Endodermal cell (in vitro differentiated cells): ENCODE data around the gene UBE2D2. TPM values are rescaled to one million over a fixed set of nuclear protein-coding genes. Genes with fewer than 3 reads are reported as not detected.
A peak's percentile ranks its signal among the peaks of the same experiment; 100 is the strongest.

Source experiments
- DNase-seq: peaks from one replicate; pipeline ENCODE4 v3.0.0-alpha.2; 2017
- H3K27ac ChIP-seq: 2 replicates; pipeline ENCODE4 v1.5.1; 2013; ENCODE audit warnings: mild to moderate bottlenecking, low read depth, low read length, moderate library complexity
- H3K27me3 ChIP-seq: 2 replicates; pipeline ENCODE4 v1.6.1; 2013; ENCODE audit warnings: mild to moderate bottlenecking, low read length, moderate library complexity; ENCODE audit not compliant: insufficient read depth, control insufficient read depth, poor library complexity, severe bottlenecking
- H3K36me3 ChIP-seq: 2 replicates; pipeline ENCODE4 v1.7.0; 2013; ENCODE audit warnings: mild to moderate bottlenecking, low read length, moderate library complexity; ENCODE audit not compliant: control insufficient read depth, insufficient read depth
- H3K4me1 ChIP-seq: one replicate; pipeline ENCODE4 v1.7.0; 2013; ENCODE audit warnings: low read length; ENCODE audit not compliant: control insufficient read depth, insufficient read depth
- H3K4me3 ChIP-seq: 2 replicates; pipeline ENCODE4 v1.5.1; 2013; ENCODE audit warnings: mild to moderate bottlenecking, low read length, moderate library complexity
- H3K9ac ChIP-seq: 2 replicates; pipeline ENCODE4 v1.6.1; 2013; ENCODE audit warnings: mild to moderate bottlenecking, low read length, moderate library complexity; ENCODE audit not compliant: poor library complexity, severe bottlenecking; ENCODE audit errors: extremely low read depth
- H3K9me3 ChIP-seq: 2 replicates; pipeline ENCODE4 v1.6.1; 2013; ENCODE audit warnings: mild to moderate bottlenecking, low read length, moderate library complexity; ENCODE audit not compliant: control insufficient read depth
- H3K27ac Mint-ChIP-seq: 2 replicates; pipeline ENCODE4 v1.8.0; 2020; ENCODE audit warnings: mixed read lengths
- H3K27me3 Mint-ChIP-seq: 2 replicates; pipeline ENCODE4 v1.8.0; 2021; ENCODE audit warnings: mild to moderate bottlenecking, mixed read lengths; ENCODE audit not compliant: insufficient read depth
- H3K36me3 Mint-ChIP-seq: 2 replicates; pipeline ENCODE4 v1.8.0; 2020; ENCODE audit warnings: low read depth, mixed read lengths
- H3K4me1 Mint-ChIP-seq: 2 replicates; pipeline ENCODE4 v1.8.0; 2020; ENCODE audit warnings: mixed read lengths
- H3K4me3 Mint-ChIP-seq: 2 replicates; pipeline ENCODE4 v1.8.0; 2020; ENCODE audit warnings: mild to moderate bottlenecking, moderate library complexity, mixed read lengths
- H3K9me3 Mint-ChIP-seq: 2 replicates; pipeline ENCODE4 v1.8.0; 2020; ENCODE audit warnings: mild to moderate bottlenecking, mixed read lengths
- CTCF ChIP-seq: fragments of 200-600 bp; sonication (generic); conservative IDR thresholded peaks from 2 replicates; pipeline ENCODE4 v1.5.0; 2021; ENCODE audit warnings: antibody characterized with exemption, mild to moderate bottlenecking
- WGBS, 2 experiments: methylation state at CpG; one replicate each; pipeline versions ENCODE4 v1.1.5 to v1.1.7; 2013; ENCODE audit warnings: missing lambda C conversion rate in 2 of 2, mixed read lengths in 1 of 2; ENCODE audit not compliant: insufficient coverage in 1 of 2, insufficient read length in 1 of 2; 5-methylcytosine and 5-hydroxymethylcytosine counted together
- total RNA-seq, 2 donors: library from RNA; stranded (reverse); fragmentation: NEBNext Ultra II Directional in 1 of 2; extraction: Animal tissue kit (Norgen Biotek cat#: 25700) in 1 of 2; gene quantifications; 2 replicates in 1 of 2; 3 replicates in 1 of 2; pipeline ENCODE4 v1.2.1, GENCODE V29; 2021

UBE2D2 gene
- total RNA-seq, 2 donors from 2014 or later, result 172 to 202 TPM

DNA sequence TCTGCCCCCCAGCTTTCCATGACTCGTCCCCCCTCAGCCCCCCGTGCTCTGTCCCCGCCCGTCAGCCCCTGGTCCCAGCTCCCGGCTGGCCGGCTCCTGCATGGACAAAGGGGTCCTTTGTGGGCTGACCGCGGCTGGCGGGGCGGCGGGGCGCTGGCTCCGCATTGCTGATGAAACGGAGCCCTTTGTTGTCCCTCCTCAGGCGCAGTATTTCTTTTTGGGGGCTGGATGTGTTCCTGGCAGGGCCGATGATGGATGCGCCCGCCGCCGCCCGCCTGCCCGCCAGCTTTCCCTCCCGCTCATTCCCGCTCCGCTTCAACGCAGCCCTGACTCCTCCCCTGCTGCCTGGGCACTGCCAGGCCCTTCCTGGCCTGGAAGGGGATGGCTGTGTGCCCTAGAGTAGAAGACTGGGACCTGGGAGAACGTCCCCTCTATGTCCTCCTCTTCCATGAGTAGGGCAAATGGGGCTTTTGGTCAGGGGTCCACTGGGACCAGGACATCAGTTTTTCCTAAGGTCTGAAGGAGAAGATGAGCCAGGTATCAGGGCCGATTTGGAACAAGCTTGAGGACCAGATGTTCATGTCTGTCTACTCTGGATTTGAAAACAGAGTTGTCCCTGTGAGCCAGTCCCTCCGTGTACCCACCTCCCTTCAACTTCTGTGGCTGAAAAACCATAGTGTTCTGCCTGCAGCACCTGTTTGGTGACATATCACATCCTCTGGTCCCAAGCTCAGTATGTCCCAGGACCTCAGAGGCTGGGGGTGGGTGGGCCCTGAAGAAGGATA lies 116.0 kb downstream of the UBE2D2 start:
- Histone ChIP-seq H3K36me3 (no peaks in the 10 kb centered on the region), H3K27me3 (no peaks in the 10 kb centered on the region), H3K9ac (no peak overlapping the region), H3K4me3 (no peak overlapping the region), H3K9me3 (no peaks in the 10 kb centered on the region), H3K4me1 (no peaks in the 10 kb centered on the region), H3K27ac (peak overlapping the region; percentile 100)
- Mint-ChIP-seq H3K27me3 (no peaks in the 10 kb centered on the region), H3K4me1 (peaks cover 15% of the 10 kb centered on the region), H3K36me3 (peaks cover 23% of the 10 kb centered on the region), H3K27ac (peak overlapping the region; percentile 76), H3K9me3 (no peaks in the 10 kb centered on the region), H3K4me3 (no peak overlapping the region)
- WGBS, 2 experiments, result 56 to 89% methylated on average over 14 to 29 of the region's 29 CpGs
- DNase-seq, result no peak
- no peak for TF ChIP-seq CTCF

Other genes with a start within 250 kb of the UBE2D2 start
- gene PAIP2, start 219.5 kb upstream of the UBE2D2 start, total RNA-seq, result 100 to 1,000 TPM; 128 to 142 TPM
- under 1 TPM; 0.35 to 0.93 TPM for gene SLC23A1, start 178.0 kb upstream of the UBE2D2 start, total RNA-seq
- under 1 TPM; 0.57 to 0.60 TPM for gene MZB1, start 171.4 kb upstream of the UBE2D2 start, total RNA-seq
- 1 to 10 TPM; 4.8 to 6.6 TPM for gene PROB1, start 166.2 kb upstream of the UBE2D2 start, total RNA-seq
- gene SPATA24, start 157.2 kb upstream of the UBE2D2 start, total RNA-seq, result 10 to 100 TPM in 1 of 2 donors, 1 to 10 TPM in 1; 9.8 to 10.6 TPM
- gene DNAJC18, start 121.8 kb upstream of the UBE2D2 start, total RNA-seq, result 10 to 100 TPM; 21.8 to 26.6 TPM
- gene ECSCR, start 98.6 kb upstream of the UBE2D2 start, total RNA-seq, result under 1 TPM in 1 of 2 donors, not detected in 1; 0.62 TPM
- gene SMIM33, start 90.3 kb upstream of the UBE2D2 start, total RNA-seq, result not detected
- under 1 TPM in 1 of 2 donors, not detected in 1; 0.20 TPM for gene STING1, start 78.6 kb upstream of the UBE2D2 start, total RNA-seq
- gene CXXC5, start 87.0 kb downstream of the UBE2D2 start, total RNA-seq, result 10 to 100 TPM; 50.5 to 67.9 TPM
- 1 to 10 TPM in 1 of 2 donors, under 1 TPM in 1; 0.55 to 2.5 TPM for gene PSD2, start 234.5 kb downstream of the UBE2D2 start, total RNA-seq